IPS-18c (cell line): ENCODE results near the gene SEC61A1.

Experiments
- H3K4me3 ChIP-seq: 2 replicates; pipeline ENCODE4 v1.7.0; 2013; ENCODE audit warnings: low read depth, mild to moderate bottlenecking, low read length, moderate library complexity; ENCODE audit not compliant: insufficient read depth
- H3K9me3 ChIP-seq: one replicate; pipeline ENCODE4 v1.6.1; 2013; ENCODE audit warnings: mild to moderate bottlenecking, low read length, moderate library complexity; ENCODE audit not compliant: control insufficient read depth, insufficient read depth

Gene SEC61A1

DNA sequence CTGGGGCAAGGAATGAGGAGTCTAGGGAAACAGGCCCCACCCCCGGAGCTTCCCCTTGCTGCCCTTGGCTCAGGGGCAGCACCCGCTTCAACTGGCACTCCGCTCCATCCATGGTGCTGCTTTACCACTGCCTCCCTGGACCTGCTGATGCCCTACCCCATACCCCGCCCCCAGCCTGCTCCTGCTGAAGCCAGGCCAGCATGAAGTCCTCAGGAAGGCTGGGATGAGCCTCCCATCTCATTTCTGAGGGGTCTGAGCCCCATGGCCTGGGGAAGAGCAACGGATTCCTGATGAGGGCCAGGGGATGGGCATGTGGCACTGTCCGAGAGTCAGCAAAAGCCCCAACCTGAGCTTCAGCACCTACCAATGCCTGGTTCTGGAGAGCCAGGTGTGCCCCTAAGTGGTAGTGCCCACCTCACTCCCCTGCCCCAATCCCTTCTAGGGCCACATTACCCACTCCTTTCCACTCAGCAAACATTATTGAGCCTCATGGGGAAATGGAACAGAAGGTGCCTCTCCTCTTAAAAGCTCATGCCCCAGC is 21.0 kb downstream of the SEC61A1 start:
- Histone ChIP-seq H3K9me3 (no peaks in the 10 kb centered on the region), H3K4me3 (no peak overlapping the region)

DNA sequence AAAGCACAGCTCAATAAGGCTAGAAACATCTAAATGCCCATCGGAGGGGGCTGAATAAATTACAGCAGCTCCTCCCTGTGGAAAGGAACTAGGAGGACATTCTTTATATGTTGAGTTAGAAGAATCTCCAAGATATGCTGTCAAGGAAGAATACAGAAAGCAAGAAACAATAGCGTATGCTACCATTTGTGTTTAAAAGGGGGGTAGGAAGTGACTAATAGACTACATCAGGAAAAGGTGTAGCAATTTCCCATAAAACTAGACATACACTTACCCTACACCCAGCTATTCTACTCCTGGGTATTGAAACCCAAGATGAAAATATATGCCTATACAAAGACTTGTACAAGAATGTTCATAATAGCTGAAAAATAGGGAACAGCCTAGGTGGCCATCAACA is 21.6 kb downstream of the SEC61A1 start:
- H3K4me3 ChIP-seq: no peak overlapping the region
- H3K9me3 ChIP-seq: no peaks in the 10 kb centered on the region

DNA sequence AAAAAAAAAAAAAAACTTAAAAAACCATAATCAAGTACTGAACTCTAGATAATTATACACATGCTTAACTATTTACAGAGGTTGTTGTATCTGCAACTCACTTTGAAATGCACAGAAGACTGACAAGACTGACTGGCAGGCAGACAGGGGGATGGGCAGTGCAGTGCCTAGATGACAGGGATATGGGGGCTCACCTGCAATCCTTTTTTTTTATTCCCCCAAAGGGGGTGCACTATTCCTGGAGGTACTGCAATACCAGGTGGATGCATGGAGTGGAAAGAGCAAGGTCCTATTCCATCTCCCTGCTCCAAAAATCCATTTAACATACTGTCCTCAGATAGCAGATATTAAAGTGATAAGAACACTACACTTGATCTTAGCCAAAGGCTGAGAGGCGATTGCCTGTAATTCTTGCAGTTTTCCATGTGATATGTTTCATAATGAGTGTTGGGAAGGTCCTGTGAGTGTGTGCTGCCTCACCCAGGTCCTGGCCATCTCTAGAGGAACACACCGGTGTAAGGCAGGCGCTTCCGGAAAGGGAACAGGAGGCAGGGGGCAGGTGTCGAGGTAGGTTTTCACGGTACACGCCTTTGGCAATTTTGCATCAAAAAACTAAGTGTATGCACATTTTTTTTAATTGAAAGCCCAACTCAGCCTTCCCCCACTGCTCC is 22.7 kb downstream of the SEC61A1 start:
- Histone ChIP-seq H3K9me3 (no peaks in the 10 kb centered on the region), H3K4me3 (peak overlapping the region; percentile 46)

DNA sequence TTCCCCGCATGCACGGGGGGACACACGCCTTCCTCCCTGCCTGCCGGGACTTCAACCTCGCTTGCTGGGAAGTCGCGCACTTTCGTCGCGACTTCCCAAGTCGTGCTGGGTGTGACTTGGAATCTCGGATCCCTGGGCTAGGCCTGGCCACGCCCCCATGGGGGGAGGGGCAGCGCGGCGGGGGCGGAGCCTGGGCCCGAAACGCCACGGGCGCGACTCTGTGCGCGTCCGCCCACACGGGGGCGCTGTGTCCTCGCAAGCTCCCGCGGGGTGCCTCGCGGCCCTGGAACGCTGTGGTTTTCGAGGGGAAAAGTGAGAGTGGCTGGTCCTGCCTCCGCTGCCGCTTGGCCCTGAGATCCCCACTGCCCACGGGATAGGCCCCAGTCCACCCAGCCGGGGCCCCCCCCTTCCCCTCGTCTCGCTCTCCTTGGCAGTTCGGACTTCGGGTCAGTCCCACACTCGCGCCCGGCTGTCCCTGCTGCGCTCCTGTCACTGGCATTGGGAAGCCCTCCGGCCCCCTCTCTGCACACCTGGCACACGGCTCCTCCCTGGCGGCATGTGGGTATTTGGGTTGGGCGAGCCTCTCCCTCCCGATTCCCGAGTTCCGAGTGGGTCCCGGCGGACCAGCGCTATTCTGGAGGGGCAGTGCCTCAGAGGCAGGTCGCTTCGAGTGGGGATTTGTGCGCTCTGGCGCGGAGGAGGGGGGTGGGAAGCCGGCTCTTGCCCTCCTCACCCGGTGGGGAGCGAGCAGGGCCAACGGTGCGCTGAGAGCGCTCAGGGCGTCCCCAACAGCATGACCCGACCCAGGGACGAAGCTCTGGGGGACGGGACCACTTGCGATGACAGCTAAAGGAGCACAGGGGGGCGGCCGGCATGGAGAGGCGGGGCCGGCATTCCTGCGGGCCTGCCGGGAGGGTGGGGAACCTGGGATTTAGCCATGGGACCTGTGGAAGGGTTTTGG is 23.6 kb downstream of the SEC61A1 start:
- Histone ChIP-seq H3K4me3 (peak overlapping the region; percentile 50), H3K9me3 (no peaks in the 10 kb centered on the region)

DNA sequence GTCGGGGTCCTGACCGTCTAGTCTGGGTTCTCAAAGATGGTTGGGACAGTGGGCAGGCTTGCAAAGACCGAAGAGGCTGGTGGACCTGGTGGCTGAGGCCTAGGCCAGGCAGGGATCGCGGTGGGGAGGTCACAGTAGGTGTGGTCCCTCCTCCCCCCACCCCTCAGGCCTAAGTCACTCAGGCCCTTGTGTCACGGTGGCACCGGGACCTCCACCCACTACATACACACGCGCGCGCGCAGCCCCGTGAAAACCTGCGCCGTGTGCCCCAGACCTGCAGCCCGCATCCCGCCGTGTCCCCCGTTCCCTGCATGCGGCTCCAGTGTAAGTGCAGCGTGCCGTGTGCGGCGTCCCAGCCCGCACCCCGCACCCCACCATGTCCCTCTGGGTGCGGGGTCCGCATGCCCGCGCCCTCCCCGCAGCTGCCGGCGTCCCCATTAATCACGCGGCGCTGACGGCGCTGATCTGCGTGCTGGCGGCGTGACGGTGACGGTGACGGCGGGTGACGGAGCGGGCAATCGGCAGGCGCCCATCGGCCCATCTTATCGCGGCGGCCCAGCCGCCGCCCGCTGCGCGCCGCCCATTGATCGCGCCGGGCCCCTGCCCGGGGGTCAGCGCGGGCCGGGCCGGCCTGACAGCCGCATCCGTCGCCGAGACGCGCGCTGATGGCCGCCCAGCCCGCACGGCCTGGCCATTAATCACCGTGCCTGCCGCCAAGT is 24.4 kb downstream of the SEC61A1 start:
- no peaks in the 10 kb centered on the region for H3K9me3 ChIP-seq
- peak overlapping the region; percentile 50 for H3K4me3 ChIP-seq

DNA sequence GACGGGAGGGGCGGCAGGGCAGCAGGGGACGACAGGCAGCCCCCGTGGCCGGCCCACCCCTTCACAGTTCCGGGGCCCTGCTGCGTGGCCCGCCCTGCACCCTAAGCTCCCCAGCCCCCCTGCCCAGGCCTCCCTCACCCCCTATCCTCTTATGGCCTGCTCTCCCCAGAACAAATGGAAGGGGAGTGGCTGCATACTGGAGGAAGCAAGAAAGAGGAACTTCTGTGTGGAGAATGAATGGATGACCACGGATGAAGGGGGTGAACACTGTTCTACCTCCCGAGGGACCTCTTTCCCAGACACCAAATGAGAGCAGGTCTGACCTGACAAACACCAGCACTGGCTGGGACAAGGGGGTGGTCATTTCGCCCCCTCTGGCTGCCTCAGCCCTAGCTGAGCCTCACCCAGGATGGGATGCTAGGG is 25.0 kb downstream of the SEC61A1 start:
- Histone ChIP-seq H3K9me3 (no peaks in the 10 kb centered on the region), H3K4me3 (no peak overlapping the region)

DNA sequence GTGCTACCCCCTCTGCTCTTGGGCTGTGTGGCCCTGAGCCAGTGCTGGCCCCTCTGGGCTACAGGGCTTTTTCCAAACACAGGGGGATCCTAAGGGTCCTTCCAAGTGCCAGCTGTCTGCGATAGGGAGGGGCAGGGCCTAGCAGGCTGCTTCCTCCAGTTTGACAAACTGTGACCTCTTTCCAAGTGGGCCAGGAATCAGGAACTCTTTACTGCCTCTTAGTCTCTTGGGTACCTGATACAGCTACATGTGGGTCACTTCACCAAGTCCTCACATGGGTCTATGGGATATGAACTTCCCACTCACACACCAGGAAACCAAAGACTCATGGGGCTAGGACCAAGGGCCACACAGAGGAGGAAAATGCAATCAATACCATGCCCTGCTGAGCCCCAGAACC is 25.4 kb downstream of the SEC61A1 start:
- H3K4me3 ChIP-seq: no peak overlapping the region
- H3K9me3 ChIP-seq: no peaks in the 10 kb centered on the region

DNA sequence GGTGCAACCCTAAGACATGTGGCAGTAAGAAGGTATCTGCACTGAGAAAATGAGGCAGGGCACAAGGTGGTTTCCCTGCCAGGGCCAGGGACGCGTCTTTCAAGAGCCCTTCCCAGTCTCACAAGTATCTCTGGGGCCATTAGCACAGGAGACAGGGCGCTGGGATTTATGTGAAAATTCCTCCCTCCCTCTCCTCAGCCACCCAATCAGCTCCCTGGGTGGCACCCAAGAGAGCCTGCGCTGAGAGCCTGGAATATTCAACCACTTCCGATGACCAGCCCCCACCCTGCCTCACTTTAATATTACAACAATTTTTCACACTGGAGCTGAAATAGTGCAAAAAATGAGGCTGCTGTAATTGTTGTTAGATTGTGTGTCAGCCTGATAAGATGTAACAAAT is 26.1 kb downstream of the SEC61A1 start:
- H3K9me3 ChIP-seq: no peaks in the 10 kb centered on the region
- H3K4me3 ChIP-seq: no peak overlapping the region

DNA sequence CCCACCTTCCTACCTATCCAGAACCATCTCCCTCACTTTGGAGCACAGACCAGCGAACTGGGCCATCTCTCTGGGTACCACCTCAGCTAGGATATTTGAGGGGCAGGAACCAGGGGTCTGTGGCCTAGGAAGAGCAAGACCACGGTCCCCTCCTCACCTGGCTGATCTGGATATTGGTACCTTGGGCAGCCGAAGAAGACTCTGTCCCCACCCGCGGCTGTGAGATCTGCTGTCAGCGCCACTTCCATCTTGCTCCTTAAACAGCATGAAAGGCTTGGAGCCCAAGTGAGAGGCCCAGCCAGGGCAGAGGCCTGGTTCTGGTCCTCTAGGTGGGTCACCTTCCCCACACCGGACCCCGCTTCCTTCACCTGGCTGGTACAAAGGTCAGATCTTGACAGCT is 26.6 kb downstream of the SEC61A1 start:
- H3K4me3 ChIP-seq: no peak overlapping the region
- no peaks in the 10 kb centered on the region for H3K9me3 ChIP-seq

DNA sequence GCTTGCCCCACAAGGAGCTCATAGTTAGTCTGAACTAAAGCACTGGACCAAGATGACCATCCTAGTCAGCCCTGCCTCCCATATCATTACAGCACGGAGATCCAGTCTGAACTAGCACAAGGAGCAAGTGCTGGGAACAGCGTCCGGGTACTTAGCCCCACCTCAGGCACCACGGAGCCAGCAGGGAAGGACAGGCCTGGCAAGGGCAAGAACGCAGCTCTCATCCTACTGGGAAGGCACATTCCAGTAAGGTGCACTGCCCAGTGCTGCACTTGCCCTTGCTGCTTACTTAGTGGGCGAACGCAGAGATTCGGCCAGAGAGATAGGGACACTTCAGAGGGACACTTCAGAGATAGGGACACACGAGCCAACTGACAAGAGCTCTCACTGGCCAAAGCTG is 27.6 kb downstream of the SEC61A1 start:
- Histone ChIP-seq H3K4me3 (no peak overlapping the region), H3K9me3 (no peaks in the 10 kb centered on the region)

DNA sequence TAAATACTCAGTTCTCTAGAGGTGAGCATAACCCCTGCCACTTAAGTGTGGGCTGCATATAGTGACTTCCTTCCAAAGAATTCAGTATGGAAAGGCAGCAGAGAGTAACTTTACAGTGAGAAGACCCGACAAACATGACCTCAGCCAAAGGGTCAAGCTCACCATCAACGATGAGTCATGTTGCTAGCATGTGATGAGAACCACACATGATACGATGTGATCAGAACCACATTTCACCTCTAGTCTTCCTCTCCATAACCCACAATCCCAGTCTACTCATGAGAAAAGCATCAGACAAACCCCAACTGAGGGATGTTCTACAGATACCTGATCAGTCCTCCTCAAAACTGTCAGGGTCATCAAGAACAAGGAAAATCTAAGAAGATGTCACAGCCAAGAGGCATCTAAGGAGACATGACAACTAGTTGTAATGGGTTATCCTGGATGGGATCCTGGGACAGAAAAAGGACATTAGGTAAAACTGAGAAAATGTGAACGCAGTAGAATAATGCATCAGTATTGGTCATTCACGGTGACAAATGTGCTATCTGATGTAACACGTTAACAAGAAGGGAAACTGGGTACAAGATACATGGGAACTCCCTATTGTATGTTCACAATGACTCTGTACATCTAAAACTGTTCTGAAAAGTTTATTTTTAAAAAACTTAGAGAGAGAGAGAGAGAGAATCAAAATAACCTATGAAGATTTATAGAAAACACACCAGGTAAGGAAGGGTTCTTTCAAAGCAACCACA is 28.3 kb downstream of the SEC61A1 start:
- Histone ChIP-seq H3K4me3 (no peak overlapping the region), H3K9me3 (no peaks in the 10 kb centered on the region)

DNA sequence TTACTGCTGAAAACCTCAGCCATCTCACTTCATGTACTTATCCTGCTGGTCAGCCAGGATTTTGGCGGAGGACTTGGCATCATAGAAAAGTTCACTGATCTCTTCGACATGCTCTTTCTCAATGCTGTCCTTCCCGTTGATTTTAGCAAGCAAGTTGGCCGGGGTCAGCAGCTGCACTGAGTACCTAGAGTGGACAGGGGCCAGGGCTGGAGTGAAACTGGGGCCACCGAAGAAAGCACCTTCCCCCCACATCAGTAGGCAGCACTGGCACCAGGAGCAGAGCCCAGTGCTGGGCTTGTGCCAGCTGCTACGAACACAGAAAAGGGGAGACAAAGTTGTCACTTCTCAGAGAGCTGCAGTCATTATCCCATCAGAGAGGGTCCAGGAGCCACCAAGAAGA is 29.0 kb downstream of the SEC61A1 start:
- H3K9me3 ChIP-seq: no peaks in the 10 kb centered on the region

DNA sequence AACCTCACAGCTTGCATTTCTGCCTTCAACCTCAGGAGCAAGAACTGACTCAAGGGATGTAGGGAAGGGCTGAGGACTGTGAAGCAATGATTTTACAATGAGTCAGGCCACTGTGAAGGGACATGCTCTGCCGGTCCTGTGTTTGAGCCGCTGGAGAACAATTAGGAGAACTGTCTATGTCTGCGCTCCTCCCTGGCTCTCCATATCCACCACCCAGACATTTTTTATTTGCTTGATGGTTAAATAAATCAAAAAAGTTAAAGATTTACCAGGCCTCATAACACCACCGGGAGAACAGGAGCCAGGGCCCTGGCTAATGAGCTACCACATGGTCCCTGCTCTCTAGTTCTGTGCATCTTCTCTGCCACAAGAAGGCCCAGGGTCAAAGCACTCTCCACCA is 29.6 kb downstream of the SEC61A1 start:
- Histone ChIP-seq H3K4me3 (no peak overlapping the region), H3K9me3 (no peaks in the 10 kb centered on the region)

More for the DNA sequence above, 29.0 kb downstream of the SEC61A1 start:
- no peak overlapping the region for H3K4me3 ChIP-seq

DNA sequence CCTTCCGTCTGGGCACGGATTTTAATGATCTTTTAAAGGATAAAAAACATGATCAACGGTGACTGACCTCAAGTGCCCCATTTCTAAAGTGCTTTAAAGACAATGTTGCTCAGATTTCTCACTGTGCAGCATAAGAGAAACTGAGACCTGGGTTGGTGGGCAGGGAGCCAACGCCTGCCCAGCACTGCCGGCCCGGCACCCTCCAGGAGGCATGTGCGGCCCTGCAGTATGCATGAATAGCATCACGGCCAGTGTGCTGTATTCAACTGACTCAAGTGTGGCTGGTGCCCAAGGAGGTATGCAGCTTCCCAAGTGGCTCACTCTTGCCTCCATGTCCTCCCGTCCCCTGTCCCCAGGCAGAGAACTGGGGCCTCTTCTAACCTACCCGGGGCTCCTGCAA is 30.3 kb downstream of the SEC61A1 start:
- Histone ChIP-seq H3K9me3 (no peaks in the 10 kb centered on the region), H3K4me3 (no peak overlapping the region)

DNA sequence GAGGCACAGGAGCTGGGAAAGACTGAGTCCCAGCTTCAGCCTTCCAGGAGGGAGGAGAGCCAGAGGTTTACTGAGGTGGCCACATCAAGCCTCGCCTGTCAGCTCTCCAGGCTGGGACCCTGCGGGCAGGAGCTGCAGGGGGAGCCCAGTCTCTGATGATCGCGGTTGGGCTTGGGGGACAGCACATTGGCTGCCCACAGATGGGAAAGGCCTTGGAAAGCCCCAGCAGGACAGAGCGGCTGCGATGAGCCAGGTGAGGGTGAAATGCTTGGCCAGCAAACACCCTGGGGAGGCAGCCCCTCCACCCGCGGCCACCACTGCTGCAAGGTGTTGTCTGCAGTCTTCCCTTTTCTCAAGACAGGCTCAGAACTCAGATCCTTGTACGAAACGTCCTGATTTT is 31.2 kb downstream of the SEC61A1 start:
- Histone ChIP-seq H3K9me3 (no peaks in the 10 kb centered on the region), H3K4me3 (no peak overlapping the region)

DNA sequence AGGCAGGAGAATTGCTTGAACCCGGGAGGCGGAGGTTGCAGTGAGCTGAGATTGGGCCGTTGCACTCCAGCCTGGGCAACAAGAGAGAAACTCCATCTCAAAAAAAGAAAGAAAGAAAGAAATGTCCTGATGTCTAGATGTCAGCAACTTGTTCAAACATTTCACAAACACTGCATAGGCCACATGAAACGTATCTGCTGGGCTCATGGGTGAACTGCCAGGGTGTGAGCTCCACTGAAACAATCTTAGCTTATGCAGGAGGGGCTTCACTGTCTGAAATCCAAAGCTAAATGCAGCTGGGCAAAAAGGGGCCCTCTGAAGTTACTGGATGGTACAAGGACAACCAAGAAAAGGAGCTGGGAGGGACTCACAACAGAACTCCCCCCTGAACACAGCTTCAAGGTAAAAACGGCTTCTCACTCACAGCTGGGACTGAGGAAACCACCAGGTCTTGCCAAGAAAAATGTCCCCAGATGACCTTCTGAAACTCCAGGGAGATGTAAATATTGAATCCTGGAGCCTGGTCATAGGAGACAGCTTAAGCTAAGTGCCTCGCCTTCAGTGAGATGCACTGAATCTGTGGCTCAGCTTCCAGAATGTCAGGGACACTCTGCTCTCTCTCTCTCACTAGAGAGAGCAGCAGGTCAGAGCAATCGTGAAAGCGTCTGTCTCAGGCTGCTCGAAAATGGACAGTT is 31.9 kb downstream of the SEC61A1 start:
- Histone ChIP-seq H3K9me3 (no peaks in the 10 kb centered on the region), H3K4me3 (no peak overlapping the region)
